Mucosa of stomach (tissue), 1 donor: ENCODE results near the gene IFT122.
"Not testable (repeated sequence)": the region's sequence is repeated elsewhere in the genome, so short reads cannot be mapped to it uniquely, and the experiment has no call there.

Experiments used
- H3K27me3 ChIP-seq: one replicate; pipeline ENCODE4 v1.7.0; 2013; ENCODE audit warnings: mild to moderate bottlenecking, low read length; ENCODE audit not compliant: control insufficient read depth, insufficient read depth
- H3K36me3 ChIP-seq: one replicate; pipeline ENCODE4 v1.7.0; 2013; ENCODE audit warnings: low read length; ENCODE audit not compliant: control insufficient read depth, insufficient read depth
- H3K4me1 ChIP-seq: one replicate; pipeline ENCODE4 v1.7.0; 2013; ENCODE audit warnings: mild to moderate bottlenecking, low read length; ENCODE audit not compliant: control insufficient read depth, insufficient read depth
- H3K4me3 ChIP-seq: one replicate; pipeline ENCODE4 v1.7.0; 2013; ENCODE audit warnings: low read length
- H3K9ac ChIP-seq: one replicate; pipeline ENCODE4 v1.7.0; 2013; ENCODE audit warnings: mild to moderate bottlenecking, low read length, moderate library complexity
- H3K9me3 ChIP-seq: one replicate; pipeline ENCODE4 v1.7.0; 2013; ENCODE audit warnings: mild to moderate bottlenecking, low read length, moderate library complexity; ENCODE audit not compliant: control insufficient read depth
- donor health status: Pancreatic carcinoma.

IFT122 gene

GRCh38 chr3:129469026-129469425 lies 29.0 kb downstream of the IFT122 start:
- peaks cover 3% of the 10 kb centered on the region for H3K36me3 ChIP-seq
- H3K4me1 ChIP-seq, result peaks cover 22% of the 10 kb centered on the region
- H3K9me3 ChIP-seq, result no peaks in the 10 kb centered on the region
- H3K27me3 ChIP-seq, result no peaks in the 10 kb centered on the region
- H3K9ac ChIP-seq, result no peak overlapping the region
- no peak overlapping the region for H3K4me3 ChIP-seq

GRCh38 chr3:129470861-129471260 lies 30.8 kb downstream of the IFT122 start:
- Histone ChIP-seq H3K36me3 (peaks cover 3% of the 10 kb centered on the region), H3K9me3 (no peaks in the 10 kb centered on the region), H3K9ac (no peak overlapping the region), H3K27me3 (no peaks in the 10 kb centered on the region), H3K4me3 (no peak overlapping the region), H3K4me1 (peaks cover 22% of the 10 kb centered on the region)

- no peak overlapping the region for H3K4me3 ChIP-seq
- H3K36me3 ChIP-seq, result peaks cover 3% of the 10 kb centered on the region
- peaks cover 16% of the 10 kb centered on the region for H3K4me1 ChIP-seq
- H3K9me3 ChIP-seq, result no peaks in the 10 kb centered on the region
- H3K27me3 ChIP-seq, result no peaks in the 10 kb centered on the region
- no peak overlapping the region for H3K9ac ChIP-seq
Measured at GRCh38 chr3:129473067-129473768, 33.2 kb downstream of the IFT122 start.

- H3K27me3 ChIP-seq, result no peaks in the 10 kb centered on the region
- H3K36me3 ChIP-seq, result peaks cover 3% of the 10 kb centered on the region
- no peak overlapping the region for H3K4me3 ChIP-seq
- H3K9ac ChIP-seq, result no peak overlapping the region
- H3K4me1 ChIP-seq, result peaks cover 11% of the 10 kb centered on the region
- H3K9me3 ChIP-seq, result no peaks in the 10 kb centered on the region
Measured at GRCh38 chr3:129473769-129474152, 33.7 kb downstream of the IFT122 start.

GRCh38 chr3:129474984-129475804 lies 35.2 kb downstream of the IFT122 start:
- no peaks in the 10 kb centered on the region for H3K4me1 ChIP-seq
- no peak overlapping the region for H3K9ac ChIP-seq
- peaks cover 6% of the 10 kb centered on the region for H3K36me3 ChIP-seq

GRCh38 chr3:129475863-129476262 lies 35.8 kb downstream of the IFT122 start:
- Histone ChIP-seq H3K9me3 (no peaks in the 10 kb centered on the region), H3K27me3 (no peaks in the 10 kb centered on the region), H3K4me3 (no peak overlapping the region), H3K4me1 (no peaks in the 10 kb centered on the region), H3K36me3 (peaks cover 9% of the 10 kb centered on the region), H3K9ac (no peak overlapping the region)

More at GRCh38 chr3:129474984-129475804, 35.2 kb downstream of the IFT122 start:
- Histone ChIP-seq H3K27me3 (no peaks in the 10 kb centered on the region), H3K4me3 (no peak overlapping the region), H3K9me3 (no peaks in the 10 kb centered on the region)

GRCh38 chr3:129476586-129476985 lies 36.6 kb downstream of the IFT122 start:
- H3K4me1 ChIP-seq, result no peaks in the 10 kb centered on the region
- peaks cover 6% of the 10 kb centered on the region for H3K36me3 ChIP-seq
- H3K27me3 ChIP-seq, result no peaks in the 10 kb centered on the region
- H3K4me3 ChIP-seq, result no peak overlapping the region
- no peak overlapping the region for H3K9ac ChIP-seq
- H3K9me3 ChIP-seq, result no peaks in the 10 kb centered on the region

- not testable (repeated sequence) for H3K36me3 ChIP-seq, H3K9me3 ChIP-seq, H3K9ac ChIP-seq, H3K4me3 ChIP-seq, H3K27me3 ChIP-seq, H3K4me1 ChIP-seq
Measured at GRCh38 chr3:129481225-129481765, 41.3 kb downstream of the IFT122 start.

- H3K9ac ChIP-seq, result no peak overlapping the region
- H3K4me3 ChIP-seq, result no peak overlapping the region
- no peaks in the 10 kb centered on the region for H3K4me1 ChIP-seq
- no peaks in the 10 kb centered on the region for H3K9me3 ChIP-seq
- H3K27me3 ChIP-seq, result no peaks in the 10 kb centered on the region
- H3K36me3 ChIP-seq, result peaks cover 6% of the 10 kb centered on the region
Measured at GRCh38 chr3:129481766-129482332, 41.8 kb downstream of the IFT122 start.

GRCh38 chr3:129482721-129483120 lies 42.7 kb downstream of the IFT122 start:
- H3K36me3 ChIP-seq, result peaks cover 6% of the 10 kb centered on the region
- H3K4me1 ChIP-seq, result no peaks in the 10 kb centered on the region
- H3K9ac ChIP-seq, result no peak overlapping the region
- H3K9me3 ChIP-seq, result no peaks in the 10 kb centered on the region
- no peak overlapping the region for H3K4me3 ChIP-seq
- H3K27me3 ChIP-seq, result no peaks in the 10 kb centered on the region

- Histone ChIP-seq H3K9ac (no peak overlapping the region), H3K4me3 (no peak overlapping the region), H3K36me3 (peaks cover 6% of the 10 kb centered on the region), H3K9me3 (no peaks in the 10 kb centered on the region), H3K27me3 (no peaks in the 10 kb centered on the region), H3K4me1 (no peaks in the 10 kb centered on the region)
Measured at GRCh38 chr3:129483870-129484269, 43.8 kb downstream of the IFT122 start.

GRCh38 chr3:129485146-129485545 lies 45.1 kb downstream of the IFT122 start:
- not testable (repeated sequence) for H3K27me3 ChIP-seq, H3K4me3 ChIP-seq, H3K36me3 ChIP-seq, H3K4me1 ChIP-seq, H3K9ac ChIP-seq, H3K9me3 ChIP-seq
